ENCODE measurements around the gene SLC17A7.

The SLC17A7 gene

DNA sequence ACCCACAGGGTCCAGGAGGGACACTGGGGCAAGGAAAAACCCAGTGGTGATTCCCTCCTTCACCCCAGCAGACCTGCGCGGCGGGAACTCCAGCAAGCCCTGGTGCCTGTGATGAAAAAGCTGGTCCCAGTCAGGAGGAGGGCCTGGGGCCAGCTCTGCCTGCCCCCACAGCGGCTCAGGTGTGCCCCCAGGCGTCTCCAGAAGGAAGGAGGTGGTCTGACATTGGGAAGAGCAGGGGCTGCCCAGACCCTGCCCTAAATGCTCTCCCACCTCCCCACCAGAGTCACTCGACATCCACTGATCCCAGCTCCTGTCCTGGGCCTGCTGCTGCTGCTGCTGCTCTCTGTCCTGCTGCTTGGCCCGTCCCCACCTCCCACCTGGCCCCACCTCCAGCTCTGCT, 24.2 kb downstream of the SLC17A7 start:
- Histone ChIP-seq H3K27me3 (peaks cover 26 to 36% (median 32%) of the 10 kb centered on the region in 11 experiments), H3K4me1 (peaks cover 70 to 89% (median 82%) of the 10 kb centered on the region in 10 experiments), H3K4me2 (peak overlapping the region; percentile 79 to 99 (median 93)), H3K4me3 (peak overlapping the region in 2 of 10 experiments; percentile 14 to 17; a peak in 1 of 20 replicates), H4K20me1 (no peaks in the 10 kb centered on the region), H3K36me3 (no peaks in the 10 kb centered on the region), H3K9ac (peak overlapping the region in 8 of 11 experiments; percentile 18 to 48 (median 42); a peak in 14 of 22 replicates), H3K27ac (peak overlapping the region in 8 of 11 experiments; percentile 7 to 66 (median 56); a peak in 13 of 22 replicates), H3K9me3 (replicated peaks in 1 of 11) (peaks cover 0 to 9% (median 4%) of the 10 kb centered on the region in 11 experiments; a peak in 11 of 22 replicates)
- no peak for TF ChIP-seq Cebpa-rat (IDR thresholded peaks at IDR 0.05)

DNA sequence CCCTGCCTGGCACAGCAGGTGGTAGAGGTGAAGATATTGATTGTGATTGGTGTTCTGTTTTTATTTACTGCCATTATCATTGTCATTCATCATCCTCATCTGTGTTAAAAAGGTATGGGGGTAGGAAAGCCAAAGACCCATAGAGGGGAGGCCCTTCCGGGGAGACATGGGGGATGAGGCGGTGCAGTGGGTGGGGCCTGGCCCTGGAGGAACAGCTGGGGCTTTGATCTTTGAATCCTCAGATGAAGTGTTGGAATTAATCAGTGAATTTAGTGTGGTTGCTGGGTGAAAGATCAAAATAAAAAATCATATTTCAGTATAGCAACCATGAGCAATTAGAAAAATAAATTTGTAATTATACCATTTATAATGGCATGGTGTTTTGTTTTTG, 25.5 kb downstream of the SLC17A7 start:
- Histone ChIP-seq H3K27me3 (peaks cover 14 to 23% (median 19%) of the 10 kb centered on the region in 11 experiments), H3K36me3 (no peaks in the 10 kb centered on the region), H4K20me1 (no peaks in the 10 kb centered on the region), H3K4me3 (peak overlapping the region in 4 of 10 experiments; percentile 12 to 43 (median 28); a peak in 2 of 20 replicates), H3K4me2 (peak overlapping the region; percentile 79 to 99 (median 93)), H3K27ac (peak overlapping the region; percentile 12 to 86 (median 80); a peak in 21 of 22 replicates), H3K4me1 (peaks cover 82 to 93% (median 87%) of the 10 kb centered on the region in 10 experiments), H3K9ac (peak overlapping the region in 9 of 11 experiments; percentile 40 to 78 (median 72); a peak in 13 of 22 replicates), H3K9me3 (replicated peaks in 1 of 11) (peaks cover 0 to 3% (median under 1%) of the 10 kb centered on the region in 11 experiments; a peak in 8 of 22 replicates)
- no peak for TF ChIP-seq Cebpa-rat (IDR thresholded peaks at IDR 0.05)

DNA sequence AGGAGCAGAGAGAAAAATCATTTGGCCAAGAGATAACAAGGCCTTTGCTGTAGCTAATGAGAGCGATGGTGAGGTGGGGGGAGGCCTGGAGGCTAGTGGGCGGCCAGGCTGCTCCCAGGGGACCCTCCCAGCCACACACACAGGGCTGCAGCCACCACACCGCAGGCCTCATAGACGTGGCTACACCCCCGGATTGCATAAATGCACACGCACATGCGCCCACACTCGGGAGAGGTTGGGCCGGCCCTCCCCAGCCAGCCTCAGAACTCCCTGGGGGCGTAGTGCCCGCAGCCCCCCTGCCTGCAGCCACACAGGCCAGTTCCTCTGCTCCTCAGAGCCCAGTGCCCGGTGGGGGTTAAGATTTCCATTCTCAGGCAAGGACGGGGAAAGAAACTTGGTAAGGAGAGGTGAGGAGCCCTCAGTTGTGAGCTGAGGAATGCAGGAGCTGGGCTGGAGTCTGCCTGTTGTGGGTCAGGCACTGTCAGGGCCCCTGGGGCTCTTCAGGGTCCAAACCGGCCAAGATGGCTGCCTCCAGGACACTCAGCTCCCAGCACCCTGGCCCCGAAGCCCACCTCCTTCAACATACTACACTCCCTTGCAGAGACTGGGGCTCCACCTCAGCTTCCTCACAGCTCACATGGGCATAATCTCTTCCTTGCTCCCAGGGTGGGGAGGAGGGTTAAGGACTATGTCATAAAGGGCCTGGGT, 26.1 kb downstream of the SLC17A7 start:
- TF ChIP-seq Cebpa-rat (IDR thresholded peaks at IDR 0.05): peak in 6 of 11 experiments; percentile 44 to 80 (median 64); a peak in 9 of 22 replicates
- peak overlapping the region; percentile 12 to 86 (median 80); a peak in 21 of 22 replicates for H3K27ac ChIP-seq
- H3K36me3 ChIP-seq: no peaks in the 10 kb centered on the region
- H3K4me2 ChIP-seq: peak overlapping the region; percentile 79 to 99 (median 93)
- H3K4me1 ChIP-seq: peaks cover 88 to 98% (median 92%) of the 10 kb centered on the region in 10 experiments
- H3K27me3 ChIP-seq: peaks cover 9 to 17% (median 14%) of the 10 kb centered on the region in 11 experiments
- no peaks in the 10 kb centered on the region for H4K20me1 ChIP-seq
- H3K9ac ChIP-seq: peak overlapping the region in 10 of 11 experiments; percentile 40 to 78 (median 72); a peak in 20 of 22 replicates
- H3K9me3 ChIP-seq (replicated peaks in 1 of 11): no peaks in the 10 kb centered on the region
- H3K4me3 ChIP-seq: peak overlapping the region in 6 of 10 experiments; percentile 12 to 43 (median 32); a peak in 8 of 20 replicates

DNA sequence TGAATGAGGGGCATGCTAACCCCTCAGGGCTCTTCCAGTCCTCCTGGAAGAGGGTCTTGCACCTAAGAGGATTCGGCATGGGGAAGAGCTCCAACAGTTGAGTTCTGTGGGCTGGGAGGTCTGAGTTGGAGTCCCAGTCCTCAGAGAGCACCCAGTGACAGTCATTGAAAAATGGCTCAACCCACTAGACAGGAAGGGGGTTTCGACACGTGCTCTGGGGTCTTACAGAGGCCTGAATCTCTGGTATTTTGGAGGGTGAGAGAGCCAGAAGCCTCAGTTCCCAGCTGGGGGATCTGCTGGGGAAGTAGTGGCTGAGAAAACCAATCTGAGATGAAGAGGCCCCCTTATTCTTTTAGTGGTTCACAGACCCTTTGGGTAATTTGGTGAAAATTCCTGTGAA, 27.1 kb downstream of the SLC17A7 start:
- TF ChIP-seq Cebpa-rat (IDR thresholded peaks at IDR 0.05): no peak
- H3K4me1 ChIP-seq: peaks cover 98 to 100% (median 100%) of the 10 kb centered on the region in 10 experiments
- H3K27ac ChIP-seq: peak overlapping the region in 10 of 11 experiments; percentile 44 to 86 (median 80); a peak in 20 of 22 replicates
- peak overlapping the region in 6 of 10 experiments; percentile 1 to 43 (median 28); a peak in 5 of 20 replicates for H3K4me3 ChIP-seq
- peaks cover 0 to 7% (median 4%) of the 10 kb centered on the region in 11 experiments; a peak in 18 of 22 replicates for H3K27me3 ChIP-seq
- no peaks in the 10 kb centered on the region for H3K36me3 ChIP-seq
- peak overlapping the region; percentile 79 to 99 (median 93) for H3K4me2 ChIP-seq
- H4K20me1 ChIP-seq: no peaks in the 10 kb centered on the region
- peak overlapping the region; percentile 30 to 78 (median 71); a peak in 19 of 22 replicates for H3K9ac ChIP-seq
- H3K9me3 ChIP-seq (replicated peaks in 1 of 11): no peaks in the 10 kb centered on the region

DNA sequence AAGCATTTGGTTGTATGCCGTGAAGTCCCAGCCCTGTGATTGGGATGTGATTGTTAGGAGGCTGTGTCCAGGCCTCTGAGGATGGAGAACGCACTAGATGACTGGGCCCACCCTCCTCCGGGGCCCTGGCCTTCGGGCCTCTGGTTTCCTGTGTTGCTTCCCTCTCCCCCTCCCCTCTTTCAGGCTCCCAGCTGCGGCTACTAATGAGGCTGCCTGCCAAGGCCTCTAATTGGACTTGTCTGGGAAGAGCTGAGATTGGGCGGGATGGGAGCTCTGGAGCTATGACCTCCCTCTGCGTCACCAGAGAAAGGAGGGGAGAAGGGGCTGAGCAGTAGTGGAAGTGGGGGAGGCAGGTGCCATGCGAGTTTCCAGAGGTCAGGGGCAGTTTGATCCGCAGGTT, 28.0 kb downstream of the SLC17A7 start:
- peak overlapping the region; percentile 0 to 78 (median 71); a peak in 16 of 22 replicates for H3K9ac ChIP-seq

DNA sequence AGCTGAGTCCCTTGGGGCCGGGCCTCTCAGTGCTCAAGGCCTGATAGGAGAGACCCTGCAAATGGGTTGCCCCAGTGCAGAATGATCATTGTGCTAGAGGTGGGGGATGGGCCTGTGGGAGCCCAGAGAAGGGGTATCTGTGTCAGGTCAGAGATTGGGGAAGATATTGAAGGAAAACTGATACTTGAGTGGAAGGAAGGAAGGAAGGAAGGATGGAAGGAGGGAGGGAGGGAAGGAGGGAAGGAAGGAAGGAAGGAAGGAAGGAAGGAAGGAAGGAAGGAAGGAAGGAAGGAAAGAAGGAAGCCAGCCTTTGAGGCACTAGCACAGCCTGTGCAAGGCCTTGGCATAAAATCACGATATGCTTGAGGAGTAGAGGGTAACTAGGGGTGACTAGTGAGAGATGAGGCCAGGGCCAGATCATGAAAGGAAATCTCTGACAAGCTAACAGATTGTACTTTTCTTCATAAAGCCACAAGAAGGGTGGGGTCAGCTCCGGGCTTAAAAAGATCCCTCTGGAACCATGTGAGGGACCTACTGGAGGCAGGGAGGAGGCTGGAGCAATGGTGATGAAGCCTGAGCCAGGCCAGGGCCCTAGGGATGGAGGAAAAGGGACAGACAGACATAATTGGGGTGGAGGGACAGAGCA, 29.5 kb downstream of the SLC17A7 start:
- Histone ChIP-seq H3K9me3 (replicated peaks in 1 of 11) (no peaks in the 10 kb centered on the region), H3K27me3 (no peaks in the 10 kb centered on the region), H3K9ac (0 out of 22 replicates have a peak overlapping the region, but pooled peaks of 4 of the 11 experiments have one; percentile 0 to 34 (median 22)), H3K36me3 (no peaks in the 10 kb centered on the region), H3K4me2 (peak overlapping the region; percentile 79 to 99 (median 93)), H3K4me1 (peaks cover 100% of the 10 kb centered on the region in 10 experiments), H3K27ac (peak overlapping the region in 9 of 11 experiments; percentile 21 to 86 (median 81); a peak in 13 of 22 replicates), H3K4me3 (peak overlapping the region in 3 of 10 experiments; percentile 3 to 26 (median 20); a peak in 1 of 20 replicates), H4K20me1 (no peaks in the 10 kb centered on the region)
- no peak for TF ChIP-seq Cebpa-rat (IDR thresholded peaks at IDR 0.05)

More for the DNA sequence above, 28.0 kb downstream of the SLC17A7 start:
- Histone ChIP-seq H3K9me3 (replicated peaks in 1 of 11) (no peaks in the 10 kb centered on the region), H3K4me3 (peak overlapping the region in 3 of 10 experiments; percentile 2 to 40 (median 8); a peak in 2 of 20 replicates), H3K4me1 (peaks cover 100% of the 10 kb centered on the region in 10 experiments), H3K36me3 (no peaks in the 10 kb centered on the region), H3K27me3 (no peaks in the 10 kb centered on the region), H4K20me1 (no peaks in the 10 kb centered on the region), H3K4me2 (peak overlapping the region; percentile 79 to 99 (median 93)), H3K27ac (peak overlapping the region in 10 of 11 experiments; percentile 44 to 86 (median 80); a peak in 17 of 22 replicates)
- TF ChIP-seq Cebpa-rat (IDR thresholded peaks at IDR 0.05): no peak

DNA sequence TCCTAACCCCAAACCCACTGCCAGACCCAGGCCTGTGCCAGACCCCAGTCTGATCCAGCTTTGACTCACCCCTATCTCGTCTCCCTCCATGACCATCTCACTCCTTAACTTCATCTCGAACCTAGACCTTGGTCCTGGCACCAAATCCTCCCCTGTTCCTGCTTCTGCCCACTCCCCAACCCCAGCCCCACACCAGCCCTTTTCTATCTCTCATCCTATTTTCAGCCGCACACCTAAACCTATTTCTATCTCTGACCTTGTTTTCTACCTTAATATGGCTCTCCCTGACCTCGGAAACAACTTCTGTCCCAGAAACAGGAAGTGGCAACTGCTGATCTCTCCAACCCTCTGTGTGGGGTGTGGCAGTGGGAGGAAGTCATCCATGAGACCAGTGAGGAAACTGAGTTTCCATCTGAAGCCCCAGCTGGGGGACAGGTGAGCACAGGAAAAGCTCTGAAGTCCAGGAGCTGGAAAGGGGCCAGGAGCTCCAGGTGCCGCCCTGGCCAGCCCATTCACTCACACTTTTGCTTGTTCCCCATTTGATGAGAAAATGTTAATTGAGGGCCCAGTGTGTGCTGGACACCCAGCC, 31.8 kb downstream of the SLC17A7 start:
- H3K9me3 ChIP-seq (replicated peaks in 1 of 11): no peaks in the 10 kb centered on the region
- peak overlapping the region; percentile 85 to 99 (median 93) for H3K4me2 ChIP-seq
- peaks cover 81 to 100% (median 99%) of the 10 kb centered on the region in 10 experiments for H3K4me1 ChIP-seq
- H4K20me1 ChIP-seq: no peaks in the 10 kb centered on the region
- no peaks in the 10 kb centered on the region for H3K27me3 ChIP-seq
- H3K9ac ChIP-seq: peak overlapping the region; percentile 34 to 71 (median 61); a peak in 19 of 22 replicates
- no peaks in the 10 kb centered on the region for H3K36me3 ChIP-seq
- H3K27ac ChIP-seq: peak overlapping the region; percentile 59 to 89 (median 81); a peak in 21 of 22 replicates
- TF ChIP-seq Cebpa-rat (IDR thresholded peaks at IDR 0.05): no peak
- H3K4me3 ChIP-seq: peak overlapping the region in 7 of 10 experiments; percentile 8 to 50 (median 36); a peak in 11 of 20 replicates

DNA sequence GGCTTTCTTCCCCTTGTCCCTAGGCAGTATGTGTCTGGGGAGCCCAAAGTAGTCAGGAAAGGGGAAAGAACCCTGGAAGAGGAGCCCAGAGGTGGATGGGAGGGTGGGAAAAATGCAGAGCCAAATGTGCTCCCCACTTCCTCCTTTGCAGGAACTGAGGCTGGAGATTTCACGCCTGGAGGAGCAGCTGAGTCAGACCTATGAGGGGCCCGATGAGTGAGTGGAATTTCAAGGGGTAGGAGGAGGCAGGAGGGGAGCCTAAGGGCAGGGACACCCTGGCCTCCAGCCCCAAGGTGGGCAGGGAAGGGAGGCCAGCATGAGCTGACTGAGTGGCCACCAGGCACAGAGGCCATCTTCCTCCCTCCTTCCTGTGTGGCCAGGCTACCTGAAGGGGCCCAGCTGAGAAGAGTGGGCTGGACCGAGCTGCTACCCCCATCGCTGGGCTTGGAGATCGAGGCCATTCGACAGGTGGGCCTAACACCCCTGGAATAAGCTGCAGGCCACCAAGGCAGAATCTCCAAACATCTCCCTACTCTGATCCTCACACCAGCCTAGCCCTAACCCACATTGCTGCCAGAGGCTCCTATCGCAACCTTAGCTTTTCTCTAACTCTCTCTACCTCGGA, 32.4 kb downstream of the SLC17A7 start:
- Histone ChIP-seq H3K36me3 (no peaks in the 10 kb centered on the region), H3K4me1 (peaks cover 75 to 100% (median 99%) of the 10 kb centered on the region in 10 experiments), H3K4me3 (peak overlapping the region in 7 of 10 experiments; percentile 8 to 50 (median 36); a peak in 11 of 20 replicates), H3K9me3 (replicated peaks in 1 of 11) (no peaks in the 10 kb centered on the region), H3K4me2 (peak overlapping the region; percentile 85 to 99 (median 93)), H3K27ac (peak overlapping the region; percentile 59 to 89 (median 81); a peak in 21 of 22 replicates), H3K27me3 (no peaks in the 10 kb centered on the region), H4K20me1 (no peaks in the 10 kb centered on the region), H3K9ac (peak overlapping the region; percentile 34 to 71 (median 61); a peak in 19 of 22 replicates)
- no peak for TF ChIP-seq Cebpa-rat (IDR thresholded peaks at IDR 0.05)
